GM23338 (cell line): ENCODE data around the gene AANAT. TPM values are rescaled to one million over a fixed set of nuclear protein-coding genes. Genes with fewer than 3 reads are reported as not detected.

Experiments used
- CTCF ChIP-seq, 2 experiments: fragments of 200-600 bp in 1 of 2; sonication (generic) in 1 of 2; conservative IDR thresholded peaks; 2 replicates each; pipeline versions ENCODE4 v1.5.1 to v1.6.1; 2016 to 2017; ENCODE audit warnings: antibody characterized with exemption in 2 of 2, low read depth in 2 of 2, mild to moderate bottlenecking in 2 of 2, moderate library complexity in 1 of 2
- EZH2 ChIP-seq: fragments of 200-600 bp; sonication (generic); IDR thresholded peaks from one replicate; pipeline ENCODE4 v1.8.0; 2017; ENCODE audit warnings: antibody characterized with exemption, mild to moderate bottlenecking, low read depth; ENCODE audit not compliant: unreplicated experiment
- JUNB ChIP-seq: IDR thresholded peaks from one replicate; pipeline ENCODE4 v1.6.1; 2016; ENCODE audit warnings: antibody characterized with exemption; ENCODE audit not compliant: unreplicated experiment
- POLR2AphosphoS5 ChIP-seq: IDR thresholded peaks from 2 replicates; pipeline ENCODE4 v1.6.1; 2016; ENCODE audit warnings: antibody characterized with exemption, low read depth
- STAT1 ChIP-seq: IDR thresholded peaks from one replicate; pipeline ENCODE4 v1.6.1; 2016; ENCODE audit warnings: antibody characterized with exemption; ENCODE audit not compliant: unreplicated experiment
- ZNF114 ChIP-seq: fragments of 250-450 bp; sonication (Bioruptor Pico); IDR thresholded peaks from 2 replicates; pipeline ENCODE4 v1.5.0; 2020; ENCODE audit warnings: mild to moderate bottlenecking, moderate library complexity
- ZNF331 ChIP-seq: fragments of 250-450 bp; sonication (Bioruptor Pico); IDR thresholded peaks from 2 replicates; pipeline ENCODE4 v1.5.0; 2020; ENCODE audit warnings: low read depth, mild to moderate bottlenecking, moderate library complexity
- polyA plus RNA-seq: library from polyadenylated mRNA; unstranded; fragments of >200 nt; fragmentation: Nextera tagmentation; extraction: Ambion mirVana; gene quantifications from 2 replicates; pipeline ENCODE4 v1.2.1, GENCODE V29; 2016
- total RNA-seq: library from RNA; depleted of rRNA; stranded (reverse); fragments of >200 nt; shearing (Covaris generic); gene quantifications from 2 replicates; pipeline ENCODE4 v1.2.3, GENCODE V29; 2014
- TF ChIP-seq, protein P1 (sequence below): fragments of 250-450 bp; sonication (Bioruptor Pico); IDR thresholded peaks from 2 replicates; pipeline ENCODE4 v1.5.0; 2020; ENCODE audit warnings: mild to moderate bottlenecking, moderate library complexity
- TF ChIP-seq, protein P2 (sequence below): IDR thresholded peaks from 2 replicates; pipeline ENCODE4 v1.6.1; 2016; ENCODE audit warnings: antibody characterized with exemption

AANAT gene
- total and polyA plus RNA-seq, 2 experiments from 2014 or later = 0.28 to 1.0 TPM

GRCh38 chr17:76468634-76469010, 1.2 kb downstream of the AANAT start (continued):
- TF ChIP-seq, protein P1, sequence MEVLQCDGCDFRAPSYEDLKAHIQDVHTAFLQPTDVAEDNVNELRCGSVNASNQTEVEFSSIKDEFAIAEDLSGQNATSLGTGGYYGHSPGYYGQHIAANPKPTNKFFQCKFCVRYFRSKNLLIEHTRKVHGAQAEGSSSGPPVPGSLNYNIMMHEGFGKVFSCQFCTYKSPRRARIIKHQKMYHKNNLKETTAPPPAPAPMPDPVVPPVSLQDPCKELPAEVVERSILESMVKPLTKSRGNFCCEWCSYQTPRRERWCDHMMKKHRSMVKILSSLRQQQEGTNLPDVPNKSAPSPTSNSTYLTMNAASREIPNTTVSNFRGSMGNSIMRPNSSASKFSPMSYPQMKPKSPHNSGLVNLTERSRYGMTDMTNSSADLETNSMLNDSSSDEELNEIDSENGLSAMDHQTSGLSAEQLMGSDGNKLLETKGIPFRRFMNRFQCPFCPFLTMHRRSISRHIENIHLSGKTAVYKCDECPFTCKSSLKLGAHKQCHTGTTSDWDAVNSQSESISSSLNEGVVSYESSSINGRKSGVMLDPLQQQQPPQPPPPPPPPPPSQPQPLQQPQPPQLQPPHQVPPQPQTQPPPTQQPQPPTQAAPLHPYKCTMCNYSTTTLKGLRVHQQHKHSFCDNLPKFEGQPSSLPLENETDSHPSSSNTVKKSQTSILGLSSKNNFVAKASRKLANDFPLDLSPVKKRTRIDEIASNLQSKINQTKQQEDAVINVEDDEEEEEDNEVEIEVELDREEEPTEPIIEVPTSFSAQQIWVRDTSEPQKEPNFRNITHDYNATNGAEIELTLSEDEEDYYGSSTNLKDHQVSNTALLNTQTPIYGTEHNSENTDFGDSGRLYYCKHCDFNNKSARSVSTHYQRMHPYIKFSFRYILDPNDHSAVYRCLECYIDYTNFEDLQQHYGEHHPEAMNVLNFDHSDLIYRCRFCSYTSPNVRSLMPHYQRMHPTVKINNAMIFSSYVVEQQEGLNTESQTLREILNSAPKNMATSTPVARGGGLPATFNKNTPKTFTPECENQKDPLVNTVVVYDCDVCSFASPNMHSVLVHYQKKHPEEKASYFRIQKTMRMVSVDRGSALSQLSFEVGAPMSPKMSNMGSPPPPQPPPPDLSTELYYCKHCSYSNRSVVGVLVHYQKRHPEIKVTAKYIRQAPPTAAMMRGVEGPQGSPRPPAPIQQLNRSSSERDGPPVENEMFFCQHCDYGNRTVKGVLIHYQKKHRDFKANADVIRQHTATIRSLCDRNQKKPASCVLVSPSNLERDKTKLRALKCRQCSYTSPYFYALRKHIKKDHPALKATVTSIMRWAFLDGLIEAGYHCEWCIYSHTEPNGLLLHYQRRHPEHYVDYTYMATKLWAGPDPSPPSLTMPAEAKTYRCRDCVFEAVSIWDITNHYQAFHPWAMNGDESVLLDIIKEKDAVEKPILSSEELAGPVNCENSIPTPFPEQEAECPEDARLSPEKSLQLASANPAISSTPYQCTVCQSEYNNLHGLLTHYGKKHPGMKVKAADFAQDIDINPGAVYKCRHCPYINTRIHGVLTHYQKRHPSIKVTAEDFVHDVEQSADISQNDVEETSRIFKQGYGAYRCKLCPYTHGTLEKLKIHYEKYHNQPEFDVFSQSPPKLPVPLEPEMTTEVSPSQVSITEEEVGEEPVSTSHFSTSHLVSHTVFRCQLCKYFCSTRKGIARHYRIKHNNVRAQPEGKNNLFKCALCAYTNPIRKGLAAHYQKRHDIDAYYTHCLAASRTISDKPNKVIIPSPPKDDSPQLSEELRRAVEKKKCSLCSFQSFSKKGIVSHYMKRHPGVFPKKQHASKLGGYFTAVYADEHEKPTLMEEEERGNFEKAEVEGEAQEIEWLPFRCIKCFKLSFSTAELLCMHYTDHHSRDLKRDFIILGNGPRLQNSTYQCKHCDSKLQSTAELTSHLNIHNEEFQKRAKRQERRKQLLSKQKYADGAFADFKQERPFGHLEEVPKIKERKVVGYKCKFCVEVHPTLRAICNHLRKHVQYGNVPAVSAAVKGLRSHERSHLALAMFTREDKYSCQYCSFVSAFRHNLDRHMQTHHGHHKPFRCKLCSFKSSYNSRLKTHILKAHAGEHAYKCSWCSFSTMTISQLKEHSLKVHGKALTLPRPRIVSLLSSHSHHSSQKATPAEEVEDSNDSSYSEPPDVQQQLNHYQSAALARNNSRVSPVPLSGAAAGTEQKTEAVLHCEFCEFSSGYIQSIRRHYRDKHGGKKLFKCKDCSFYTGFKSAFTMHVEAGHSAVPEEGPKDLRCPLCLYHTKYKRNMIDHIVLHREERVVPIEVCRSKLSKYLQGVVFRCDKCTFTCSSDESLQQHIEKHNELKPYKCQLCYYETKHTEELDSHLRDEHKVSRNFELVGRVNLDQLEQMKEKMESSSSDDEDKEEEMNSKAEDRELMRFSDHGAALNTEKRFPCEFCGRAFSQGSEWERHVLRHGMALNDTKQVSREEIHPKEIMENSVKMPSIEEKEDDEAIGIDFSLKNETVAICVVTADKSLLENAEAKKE = no peak
- TF ChIP-seq JUNB = no peak
- TF ChIP-seq POLR2AphosphoS5 = no peak
- TF ChIP-seq ZNF114 (CRISPR knock-in tag) = no peak
- no peak for TF ChIP-seq STAT1
- TF ChIP-seq, protein P2, sequence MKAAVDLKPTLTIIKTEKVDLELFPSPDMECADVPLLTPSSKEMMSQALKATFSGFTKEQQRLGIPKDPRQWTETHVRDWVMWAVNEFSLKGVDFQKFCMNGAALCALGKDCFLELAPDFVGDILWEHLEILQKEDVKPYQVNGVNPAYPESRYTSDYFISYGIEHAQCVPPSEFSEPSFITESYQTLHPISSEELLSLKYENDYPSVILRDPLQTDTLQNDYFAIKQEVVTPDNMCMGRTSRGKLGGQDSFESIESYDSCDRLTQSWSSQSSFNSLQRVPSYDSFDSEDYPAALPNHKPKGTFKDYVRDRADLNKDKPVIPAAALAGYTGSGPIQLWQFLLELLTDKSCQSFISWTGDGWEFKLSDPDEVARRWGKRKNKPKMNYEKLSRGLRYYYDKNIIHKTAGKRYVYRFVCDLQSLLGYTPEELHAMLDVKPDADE = no peak
- TF ChIP-seq ZNF331 = no peak
- TF ChIP-seq CTCF (conservative IDR thresholded peaks at IDR 0.05; ENCODE audit: low read depth in 2 of 2) = no peak
- TF ChIP-seq EZH2 = no peak
